Astrocyte (in vitro differentiated cells and primary cell): ENCODE measurements around the gene LRMDA. TPM values are rescaled to one million over a fixed set of nuclear protein-coding genes. Genes with fewer than 3 reads are reported as not detected.

Experiments
- DNase-seq: peaks from one replicate; pipeline ENCODE4 v3.0.0-alpha.2; 2010; ENCODE audit warnings: low read depth
- FAIRE-seq: peaks from 2 replicates; lab custom pipeline; 2011; peaks lifted over from hg19 to GRCh38; lab: Jason Lieb, UNC
- H2AFZ ChIP-seq: 2 replicates; pipeline ENCODE4 v1.6.0; 2012; ENCODE audit warnings: low read depth, low read length, inconsistent platforms
- H3K27ac ChIP-seq: 2 replicates; pipeline ENCODE4 v1.5.1; 2011; ENCODE audit warnings: low read depth, low read length, inconsistent platforms
- H3K27me3 ChIP-seq: 2 replicates; pipeline ENCODE4 v1.6.0; 2011; ENCODE audit warnings: low read length, inconsistent platforms; ENCODE audit not compliant: insufficient read depth
- H3K36me3 ChIP-seq: 2 replicates; pipeline ENCODE4 v1.5.1; 2011; ENCODE audit warnings: low read length, inconsistent platforms; ENCODE audit not compliant: insufficient read depth
- H3K4me1 ChIP-seq: 2 replicates; pipeline ENCODE4 v1.5.1; 2011; ENCODE audit warnings: low read length, inconsistent platforms; ENCODE audit not compliant: insufficient read depth
- H3K4me2 ChIP-seq: 2 replicates; pipeline ENCODE4 v1.6.0; 2012; ENCODE audit warnings: low read length, inconsistent platforms
- H3K4me3 ChIP-seq: 2 replicates; pipeline ENCODE4 v1.5.1; 2011; ENCODE audit warnings: low read depth, mild to moderate bottlenecking, low read length, inconsistent platforms; ENCODE audit not compliant: insufficient read depth
- H3K79me2 ChIP-seq: 2 replicates; pipeline ENCODE4 v1.6.0; 2012; ENCODE audit warnings: mild to moderate bottlenecking, low read length, inconsistent platforms; ENCODE audit not compliant: insufficient read depth
- H3K9ac ChIP-seq: 2 replicates; pipeline ENCODE4 v1.6.0; 2012; ENCODE audit warnings: mild to moderate bottlenecking, low read length, inconsistent platforms
- H3K9me3 ChIP-seq: 2 replicates; pipeline ENCODE4 v1.5.1; 2012; ENCODE audit warnings: low read depth, mild to moderate bottlenecking, low read length, inconsistent platforms; ENCODE audit not compliant: insufficient read depth
- H4K20me1 ChIP-seq: 2 replicates; pipeline ENCODE4 v1.6.0; 2012; ENCODE audit warnings: low read length, inconsistent platforms; ENCODE audit not compliant: insufficient read depth
- H3K27ac Mint-ChIP-seq: one replicate; pipeline ENCODE4 v1.8.0; 2021; ENCODE audit warnings: mild to moderate bottlenecking, mixed read lengths; ENCODE audit not compliant: unreplicated experiment
- H3K27me3 Mint-ChIP-seq: one replicate; pipeline ENCODE4 v1.8.0; 2021; ENCODE audit warnings: low read depth, mixed read lengths; ENCODE audit not compliant: unreplicated experiment
- H3K36me3 Mint-ChIP-seq: one replicate; pipeline ENCODE4 v1.8.0; 2021; ENCODE audit warnings: low read depth, mixed read lengths; ENCODE audit not compliant: unreplicated experiment
- H3K4me1 Mint-ChIP-seq: one replicate; pipeline ENCODE4 v1.8.0; 2021; ENCODE audit warnings: low read depth, mixed read lengths; ENCODE audit not compliant: unreplicated experiment
- H3K4me3 Mint-ChIP-seq: one replicate; pipeline ENCODE4 v1.8.0; 2021; ENCODE audit warnings: mild to moderate bottlenecking, moderate library complexity, mixed read lengths; ENCODE audit not compliant: unreplicated experiment
- H3K9me3 Mint-ChIP-seq: one replicate; pipeline ENCODE4 v1.8.0; 2021; ENCODE audit warnings: mild to moderate bottlenecking, mixed read lengths; ENCODE audit not compliant: unreplicated experiment
- EZH2 ChIP-seq: IDR thresholded peaks from 2 replicates; pipeline ENCODE4 v1.6.1; 2012; ENCODE audit warnings: mild to moderate bottlenecking, low read length, inconsistent platforms; ENCODE audit not compliant: insufficient read depth
- total RNA-seq: library from RNA; stranded (reverse); gene quantifications from 2 replicates; pipeline ENCODE4 v1.2.1, GENCODE V29; 2021
- TF ChIP-seq, protein P1 (sequence below): IDR thresholded peaks from 2 replicates; pipeline ENCODE4 v1.5.1; 2011; ENCODE audit warnings: low read depth, mild to moderate bottlenecking, inconsistent platforms, low read length, moderate library complexity; ENCODE audit not compliant: insufficient read depth

Gene LRMDA
- total RNA-seq, 1 donor from 2014 or later, result 2.7 TPM

DNA sequence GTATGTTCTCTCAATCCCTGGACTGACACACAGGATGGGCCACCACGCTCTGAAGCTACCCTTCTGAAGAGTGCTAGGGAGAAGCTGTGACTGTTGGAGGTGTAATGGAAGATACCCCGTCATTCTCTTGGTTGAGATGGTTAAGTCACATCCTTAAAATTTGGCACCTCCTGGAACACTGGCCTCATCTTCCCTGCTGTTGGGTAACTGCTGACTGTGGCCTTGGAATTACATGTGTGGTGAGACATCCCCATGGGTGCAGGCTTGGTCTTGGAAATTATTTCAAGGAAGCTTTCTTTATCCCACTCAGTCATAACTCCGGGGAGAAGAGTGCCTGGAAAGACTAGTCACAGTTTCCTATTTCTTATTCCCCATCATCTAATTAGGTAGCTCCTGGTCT, 62.0 kb downstream of the LRMDA start:
- Histone ChIP-seq H3K36me3 (no peaks in the 10 kb centered on the region), H3K4me2 (no peak overlapping the region), H3K27me3 (peaks cover 9% of the 10 kb centered on the region), H3K27ac (no peak overlapping the region), H3K9ac (no peak overlapping the region), H3K9me3 (no peaks in the 10 kb centered on the region), H3K4me1 (no peaks in the 10 kb centered on the region), H3K79me2 (no peaks in the 10 kb centered on the region), H2AFZ (no peak overlapping the region), H3K4me3 (no peak overlapping the region), H4K20me1 (no peaks in the 10 kb centered on the region)
- no peak for FAIRE-seq
- Mint-ChIP-seq H3K9me3 (no peaks in the 10 kb centered on the region), H3K27ac (no peak overlapping the region), H3K4me3 (no peak overlapping the region), H3K36me3 (no peaks in the 10 kb centered on the region), H3K4me1 (no peaks in the 10 kb centered on the region), H3K27me3 (peaks cover 14% of the 10 kb centered on the region)
- TF ChIP-seq EZH2, result no peak
- TF ChIP-seq, protein P1, sequence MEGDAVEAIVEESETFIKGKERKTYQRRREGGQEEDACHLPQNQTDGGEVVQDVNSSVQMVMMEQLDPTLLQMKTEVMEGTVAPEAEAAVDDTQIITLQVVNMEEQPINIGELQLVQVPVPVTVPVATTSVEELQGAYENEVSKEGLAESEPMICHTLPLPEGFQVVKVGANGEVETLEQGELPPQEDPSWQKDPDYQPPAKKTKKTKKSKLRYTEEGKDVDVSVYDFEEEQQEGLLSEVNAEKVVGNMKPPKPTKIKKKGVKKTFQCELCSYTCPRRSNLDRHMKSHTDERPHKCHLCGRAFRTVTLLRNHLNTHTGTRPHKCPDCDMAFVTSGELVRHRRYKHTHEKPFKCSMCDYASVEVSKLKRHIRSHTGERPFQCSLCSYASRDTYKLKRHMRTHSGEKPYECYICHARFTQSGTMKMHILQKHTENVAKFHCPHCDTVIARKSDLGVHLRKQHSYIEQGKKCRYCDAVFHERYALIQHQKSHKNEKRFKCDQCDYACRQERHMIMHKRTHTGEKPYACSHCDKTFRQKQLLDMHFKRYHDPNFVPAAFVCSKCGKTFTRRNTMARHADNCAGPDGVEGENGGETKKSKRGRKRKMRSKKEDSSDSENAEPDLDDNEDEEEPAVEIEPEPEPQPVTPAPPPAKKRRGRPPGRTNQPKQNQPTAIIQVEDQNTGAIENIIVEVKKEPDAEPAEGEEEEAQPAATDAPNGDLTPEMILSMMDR, result no peak
- DNase-seq, result no peak

DNA sequence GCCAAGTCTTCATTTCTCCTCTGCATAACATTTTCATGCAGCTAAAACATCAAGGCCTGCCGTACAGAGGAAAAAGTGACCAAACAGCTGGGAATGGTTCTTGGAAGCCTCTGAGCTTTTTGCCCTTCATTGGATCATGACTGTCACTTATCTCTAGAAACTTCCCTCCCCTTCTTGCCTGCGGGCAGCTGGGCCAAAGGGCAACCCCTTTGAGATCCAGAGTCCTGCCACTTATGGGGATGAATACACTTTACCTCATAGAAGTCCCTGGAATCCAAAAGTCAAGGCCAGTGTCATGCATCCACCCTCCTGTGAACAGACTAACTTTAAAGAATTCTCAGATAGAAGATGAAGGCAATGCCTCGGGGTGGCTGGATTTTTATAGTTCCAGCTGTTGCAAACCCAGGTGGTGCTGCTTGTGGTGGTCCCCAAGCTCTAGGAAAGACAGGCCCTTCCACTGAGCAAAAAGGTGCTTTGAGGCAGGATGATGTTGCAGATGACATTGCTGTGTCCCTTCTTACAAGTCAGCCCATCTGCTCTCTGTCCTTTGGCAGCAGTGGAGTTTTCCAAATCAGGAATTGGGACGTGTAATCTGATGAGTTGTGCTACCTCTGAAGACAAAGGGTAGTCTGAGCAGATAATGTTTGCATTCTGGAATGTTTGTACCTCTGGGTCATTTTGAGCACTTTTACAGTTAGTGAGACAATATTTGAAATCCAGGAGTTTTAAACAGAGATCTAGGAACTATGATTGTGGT, 64.2 kb downstream of the LRMDA start:
- H3K9me3 Mint-ChIP-seq, result no peaks in the 10 kb centered on the region
- H3K4me1 Mint-ChIP-seq, result no peaks in the 10 kb centered on the region
- H3K4me2 ChIP-seq, result no peak overlapping the region
- no peaks in the 10 kb centered on the region for H3K79me2 ChIP-seq
- H3K27ac ChIP-seq, result no peak overlapping the region
- no peak overlapping the region for H3K4me3 ChIP-seq
- TF ChIP-seq EZH2, result no peak
- TF ChIP-seq, protein P1, result no peak
- FAIRE-seq, result no peak
- H4K20me1 ChIP-seq, result no peaks in the 10 kb centered on the region
- no peaks in the 10 kb centered on the region for H3K9me3 ChIP-seq
- no peaks in the 10 kb centered on the region for H3K36me3 ChIP-seq
- no peak for DNase-seq
- H2AFZ ChIP-seq, result no peak overlapping the region
- H3K27ac Mint-ChIP-seq, result no peak overlapping the region
- no peaks in the 10 kb centered on the region for H3K4me1 ChIP-seq
- H3K27me3 ChIP-seq, result peaks cover 11% of the 10 kb centered on the region
- H3K36me3 Mint-ChIP-seq, result no peaks in the 10 kb centered on the region
- no peak overlapping the region for H3K9ac ChIP-seq
- H3K4me3 Mint-ChIP-seq, result no peak overlapping the region
- peaks cover 25% of the 10 kb centered on the region for H3K27me3 Mint-ChIP-seq

DNA sequence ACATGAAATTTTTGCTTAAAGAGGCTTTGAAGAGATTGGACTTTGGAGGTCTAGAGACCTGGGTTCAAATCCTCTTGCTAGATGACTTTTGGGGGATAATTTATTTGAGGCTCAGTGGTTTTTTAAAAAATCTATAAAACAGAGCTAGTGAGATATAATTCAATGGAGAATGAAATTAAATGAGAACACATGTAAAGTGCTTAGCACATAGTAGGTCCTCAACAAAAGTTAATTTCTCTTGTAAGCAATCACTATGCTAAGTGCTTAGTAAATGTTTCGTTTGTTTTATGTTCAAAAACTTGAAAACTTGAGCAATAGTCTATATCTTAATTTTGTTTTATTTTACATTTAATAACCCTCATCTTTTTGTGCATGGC, 64.8 kb downstream of the LRMDA start:
- H3K4me3 ChIP-seq, result no peak overlapping the region
- no peak overlapping the region for H3K9ac ChIP-seq
- FAIRE-seq (no peak), DNase-seq (no peak)
- TF ChIP-seq EZH2, result no peak
- TF ChIP-seq, protein P1, result no peak
- no peak overlapping the region for H3K4me2 ChIP-seq
- H3K4me1 ChIP-seq, result no peaks in the 10 kb centered on the region
- no peaks in the 10 kb centered on the region for H3K79me2 ChIP-seq
- H3K4me1 Mint-ChIP-seq, result no peaks in the 10 kb centered on the region
- no peaks in the 10 kb centered on the region for H4K20me1 ChIP-seq
- H3K4me3 Mint-ChIP-seq, result no peak overlapping the region
- no peak overlapping the region for H3K27ac ChIP-seq
- peaks cover 30% of the 10 kb centered on the region for H3K27me3 Mint-ChIP-seq
- no peaks in the 10 kb centered on the region for H3K36me3 ChIP-seq
- H3K27ac Mint-ChIP-seq, result no peak overlapping the region
- no peaks in the 10 kb centered on the region for H3K9me3 ChIP-seq
- no peaks in the 10 kb centered on the region for H3K36me3 Mint-ChIP-seq
- peaks cover 9% of the 10 kb centered on the region for H3K27me3 ChIP-seq
- H3K9me3 Mint-ChIP-seq, result no peaks in the 10 kb centered on the region
- H2AFZ ChIP-seq, result no peak overlapping the region
